Endothelial cell of umbilical vein (primary cell): ENCODE results near the gene GPS1. TPM values are rescaled to one million over a fixed set of nuclear protein-coding genes. Genes with fewer than 3 reads are reported as not detected.

Experiments used
- BruUV-seq: library from RNA; stranded (reverse); fragments of 400-500 nt; replicated peaks from 2 replicates; lab custom pipeline; 2021; lab: Mats Ljungman, UMichigan
- CTCF ChIA-PET: fragments of 300-600, 350-600 bp; sonication (Branson Sonifier 250); formaldehyde crosslinking; loops from one replicate; lab custom pipeline; 2021; ENCODE audit warnings: antibody characterized with exemption, inconsistent platforms; lab: Charles Lee
- POLR2A ChIA-PET: fragments of 300-600, 350-600 bp; sonication (Branson Sonifier 250); formaldehyde crosslinking; loops from one replicate; lab custom pipeline; 2021; ENCODE audit warnings: antibody characterized with exemption, inconsistent platforms; lab: Charles Lee
- DNase-seq: peaks from one replicate; pipeline ENCODE4 v3.0.0-alpha.2; 2011; ENCODE audit warnings: low read depth, low spot score
- FAIRE-seq: peaks from 2 replicates; lab custom pipeline; 2011; peaks lifted over from hg19 to GRCh38; lab: Jason Lieb, UNC
- H2AFZ ChIP-seq: 2 replicates; pipeline ENCODE4 v1.6.0; 2012; ENCODE audit warnings: low read depth, low read length, control low read depth, inconsistent platforms
- H3K27ac ChIP-seq: 2 replicates; pipeline ENCODE4 v1.5.1; 2011; ENCODE audit warnings: low read depth, mild to moderate bottlenecking, control low read depth, low read length, moderate library complexity; ENCODE audit not compliant: insufficient read depth
- H3K27me3 ChIP-seq, 2 experiments: 2 replicates each; pipeline versions ENCODE4 v1.6.0 to v1.6.1; 2011; ENCODE audit warnings: low read length in 2 of 2, mixed read lengths in 1 of 2; ENCODE audit not compliant: control insufficient read depth in 2 of 2, insufficient read depth in 2 of 2
- H3K36me3 ChIP-seq, 2 experiments: 2 replicates in 1 of 2; 3 replicates in 1 of 2; pipeline ENCODE4 v1.5.1; 2011; ENCODE audit warnings: low read length in 2 of 2, mild to moderate bottlenecking in 1 of 2, moderate library complexity in 1 of 2; ENCODE audit not compliant: control insufficient read depth in 2 of 2, insufficient read depth in 2 of 2; ENCODE audit errors: extremely low read depth in 1 of 2
- H3K4me1 ChIP-seq: 3 replicates; pipeline ENCODE4 v1.5.1; 2011; ENCODE audit warnings: mild to moderate bottlenecking, low read length; ENCODE audit not compliant: control insufficient read depth, insufficient read depth; ENCODE audit errors: extremely low read depth
- H3K4me2 ChIP-seq: 2 replicates; pipeline ENCODE4 v1.6.1; 2011; ENCODE audit warnings: low read length, control low read depth, mixed read lengths; ENCODE audit not compliant: insufficient read depth
- H3K4me3 ChIP-seq, 3 experiments: fragments of 200-600 bp in 1 of 3; sonication (generic), shearing (Covaris generic) in 1 of 3; replicated peaks in 1 of 3; 2 replicates each; pipeline ENCODE4 v1.5.1; 2011 to 2016; ENCODE audit warnings: control low read depth in 3 of 3, low read length in 3 of 3, mild to moderate bottlenecking in 2 of 3, inconsistent platforms in 1 of 3, low read depth in 1 of 3, moderate library complexity in 1 of 3; ENCODE audit not compliant: insufficient read depth in 1 of 3
- H3K79me2 ChIP-seq: 2 replicates; pipeline ENCODE4 v1.6.0; 2012; ENCODE audit warnings: low read length, inconsistent platforms; ENCODE audit not compliant: control insufficient read depth, insufficient read depth
- H3K9ac ChIP-seq: replicated peaks from 2 replicates; pipeline ENCODE3; 2011; ENCODE audit warnings: low read length, control low read depth; ENCODE audit not compliant: insufficient read depth; ENCODE audit errors: extremely low read depth
- H3K9me1 ChIP-seq: replicated peaks from 3 replicates; pipeline ENCODE4 v1.6.0; 2011; ENCODE audit warnings: mild to moderate bottlenecking, low read length; ENCODE audit not compliant: control insufficient read depth, insufficient read depth; ENCODE audit errors: extremely low read depth
- H3K9me3 ChIP-seq: replicated peaks from 2 replicates; pipeline ENCODE4 v1.5.1; 2012; ENCODE audit warnings: low read length, inconsistent platforms; ENCODE audit not compliant: control insufficient read depth, insufficient read depth
- H4K20me1 ChIP-seq: replicated peaks from 2 replicates; pipeline ENCODE3; 2011; ENCODE audit warnings: mild to moderate bottlenecking, low read length; ENCODE audit not compliant: control insufficient read depth, insufficient read depth; ENCODE audit errors: extremely low read depth
- CTCF ChIP-seq, 2 donors: IDR thresholded peaks; 1 replicate in 1 of 2; 2 replicates in 1 of 2; pipeline ENCODE4 v1.5.1; 2011; ENCODE audit warnings: low read length in 2 of 2, mild to moderate bottlenecking in 2 of 2, moderate library complexity in 2 of 2, control low read depth in 1 of 2, inconsistent platforms in 1 of 2, low read depth in 1 of 2; ENCODE audit not compliant: insufficient read depth in 1 of 2; ENCODE audit errors: extremely low read depth in 1 of 2
- EZH2 ChIP-seq: IDR thresholded peaks from 2 replicates; pipeline ENCODE4 v1.6.1; 2012; ENCODE audit warnings: borderline replicate concordance, low read depth, mild to moderate bottlenecking, moderate library complexity, low read length, inconsistent platforms; ENCODE audit not compliant: severe bottlenecking
- FOS ChIP-seq: IDR thresholded peaks from 2 replicates; pipeline ENCODE4 v1.6.1; 2011; ENCODE audit warnings: mild to moderate bottlenecking, low read length, moderate library complexity, borderline replicate concordance; ENCODE audit not compliant: insufficient read depth
- GATA2 ChIP-seq: IDR thresholded peaks from 2 replicates; pipeline ENCODE4 v1.7.0; 2011; ENCODE audit warnings: low read depth, mild to moderate bottlenecking, moderate library complexity, mixed read lengths, low read length; ENCODE audit not compliant: insufficient read length, insufficient read depth
- JUN ChIP-seq: IDR thresholded peaks from 2 replicates; pipeline ENCODE4 v1.6.1; 2011; ENCODE audit warnings: borderline replicate concordance, low read depth; ENCODE audit not compliant: insufficient read length, insufficient read depth
- POLR2AphosphoS5 ChIP-seq: IDR thresholded peaks from 2 replicates; pipeline ENCODE4 v1.6.1; 2012; ENCODE audit warnings: low read depth, mild to moderate bottlenecking, control low read depth, low read length, moderate library complexity; ENCODE audit not compliant: insufficient read depth
- dilution Hi-C: fragments of 300-500 bp; cut with MboI; formaldehyde crosslinking; loops from one replicate; pipeline ENCODE4 v1.15.0; 2019; ENCODE audit warnings: low sequenced_read_pairs; ENCODE audit not compliant: extremely low pct_ligation_motif_present
- intact Hi-C: fragments of 100-400 bp; cut with micrococcal nuclease; formaldehyde crosslinking; loops from one replicate; pipeline ENCODE4 v1.10.0; 2022
- polyA plus RNA-seq, 4 experiments: library from polyadenylated mRNA; depleted of rRNA in 3 of 4; stranded (reverse) in 3 of 4; unstranded in 1 of 4; fragments of >200 nt; gene quantifications; 2 replicates each; pipeline versions ENCODE4 v1.2.1 to v1.2.3, GENCODE V29; 2011 to 2012; ENCODE audit warnings: missing spikeins in 1 of 4
- total RNA-seq: library from RNA; stranded (reverse); gene quantifications from 2 replicates; pipeline ENCODE4 v1.2.3, GENCODE V29; 2021

Gene GPS1
- total and polyA plus RNA-seq, 2 donors (not counting 3 experiments of a cell fraction or from before 2014, with no cell fraction given): 116 to 178 TPM

DNA sequence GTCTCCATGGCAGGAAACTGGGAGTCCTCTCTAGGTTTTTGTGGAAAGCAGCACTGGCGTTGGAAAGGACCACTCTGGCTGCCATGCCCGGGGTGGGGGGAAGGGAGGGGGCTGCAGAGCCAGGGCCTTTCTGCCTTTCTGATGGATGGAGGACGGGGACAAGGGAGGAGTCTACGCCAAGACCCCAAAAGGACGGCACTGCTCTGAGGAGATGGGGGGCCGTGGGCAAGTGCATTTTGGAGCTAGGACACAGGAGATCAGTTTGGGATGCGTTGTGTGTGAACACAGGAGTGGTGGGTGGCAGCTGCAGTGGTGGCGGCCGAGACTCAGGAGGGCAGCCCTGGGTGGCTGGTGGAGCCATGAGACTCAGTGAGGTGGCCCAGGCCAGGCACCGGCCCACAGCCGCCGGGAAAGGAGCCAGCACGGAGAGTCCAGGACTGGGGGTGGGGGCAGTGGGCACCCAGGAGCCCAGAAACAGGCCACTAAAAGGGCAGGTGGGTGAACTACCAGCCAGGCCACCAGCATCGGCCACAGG is 31.1 kb upstream of the GPS1 start:
- H3K27ac ChIP-seq: no peak overlapping the region
- H3K27me3 ChIP-seq: no peaks in the 10 kb centered on the region
- H3K9me3 ChIP-seq: no peaks in the 10 kb centered on the region
- no peak overlapping the region for H3K4me3 ChIP-seq
- H2AFZ ChIP-seq: no peak overlapping the region
- POLR2A ChIA-PET: no interaction called here
- TF ChIP-seq EZH2 (no peak), JUN (no peak), FOS (no peak), POLR2AphosphoS5 (no peak), GATA2 (no peak), CTCF (IDR thresholded peaks at IDR 0.05; ENCODE audit: extremely low read depth in 1 of 2, insufficient read depth in 1 of 2, low read depth in 1 of 2, low read length in 2 of 2) (no peak)
- no peak overlapping the region for H3K4me2 ChIP-seq
- no peaks in the 10 kb centered on the region for H4K20me1 ChIP-seq
- dilution Hi-C loops: no loop called here
- H3K36me3 ChIP-seq: no peaks in the 10 kb centered on the region
- no peaks in the 10 kb centered on the region for H3K9me1 ChIP-seq
- FAIRE-seq (no peak), DNase-seq (no peak)
- TSS peak; percentile 15 for BruUV-seq
- intact Hi-C loops: loop anchor here (5.0 to 10.0 kb wide), 2 partner anchors 43 to 194 kb away; partner anchors contain the start of genes ASPSCR1 and CCDC57
- no peak overlapping the region for H3K9ac ChIP-seq
- CTCF ChIA-PET: interaction anchor here (0.8 to 9.1 kb wide), 27 partner anchors 9 to 198 kb away, joined by 3 to 345 read pairs (median 5); partner anchors contain the start of genes ARHGDIA, DCXR, MAFG and NOTUM
- H3K79me2 ChIP-seq: peaks cover 5% of the 10 kb centered on the region
- peaks cover 12% of the 10 kb centered on the region for H3K4me1 ChIP-seq
